ENCODE data around the gene AAGAB.

DNA sequence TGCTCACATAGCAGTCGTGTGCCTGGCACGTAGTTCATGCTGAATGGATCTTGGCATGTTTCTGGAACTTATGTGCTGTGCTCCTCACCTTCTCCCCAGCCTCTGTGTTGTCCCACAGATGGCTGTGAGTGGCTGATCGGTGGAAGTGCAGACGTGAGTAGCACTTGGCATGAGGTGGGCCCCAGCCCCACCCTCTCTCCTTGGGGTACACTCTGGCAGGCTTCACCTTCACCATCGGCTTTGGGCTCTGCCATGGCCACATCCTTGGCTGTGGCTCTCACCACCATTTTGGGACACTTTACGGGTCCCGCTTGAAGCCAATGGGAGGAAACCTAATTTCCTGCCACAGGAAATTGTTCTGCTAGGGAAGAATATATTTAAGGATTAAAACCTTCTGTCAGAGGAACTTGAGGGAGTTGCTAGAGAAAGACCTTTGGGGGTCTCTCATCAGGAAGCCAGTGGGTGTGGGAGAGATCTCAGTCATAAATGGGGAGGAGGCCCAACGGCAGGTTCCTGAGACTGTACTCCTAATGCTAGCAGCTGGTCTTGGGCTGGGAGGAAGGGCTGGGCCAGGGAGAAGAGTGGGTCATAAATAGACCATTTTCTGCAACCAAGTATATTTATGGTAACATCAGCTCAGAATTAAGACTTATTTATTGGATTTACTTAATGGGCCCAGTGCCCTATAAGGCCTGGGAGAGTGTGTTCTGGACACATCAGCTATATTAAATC lies 96.8 kb downstream of the AAGAB start:
- TF ChIP-seq, protein P1, sequence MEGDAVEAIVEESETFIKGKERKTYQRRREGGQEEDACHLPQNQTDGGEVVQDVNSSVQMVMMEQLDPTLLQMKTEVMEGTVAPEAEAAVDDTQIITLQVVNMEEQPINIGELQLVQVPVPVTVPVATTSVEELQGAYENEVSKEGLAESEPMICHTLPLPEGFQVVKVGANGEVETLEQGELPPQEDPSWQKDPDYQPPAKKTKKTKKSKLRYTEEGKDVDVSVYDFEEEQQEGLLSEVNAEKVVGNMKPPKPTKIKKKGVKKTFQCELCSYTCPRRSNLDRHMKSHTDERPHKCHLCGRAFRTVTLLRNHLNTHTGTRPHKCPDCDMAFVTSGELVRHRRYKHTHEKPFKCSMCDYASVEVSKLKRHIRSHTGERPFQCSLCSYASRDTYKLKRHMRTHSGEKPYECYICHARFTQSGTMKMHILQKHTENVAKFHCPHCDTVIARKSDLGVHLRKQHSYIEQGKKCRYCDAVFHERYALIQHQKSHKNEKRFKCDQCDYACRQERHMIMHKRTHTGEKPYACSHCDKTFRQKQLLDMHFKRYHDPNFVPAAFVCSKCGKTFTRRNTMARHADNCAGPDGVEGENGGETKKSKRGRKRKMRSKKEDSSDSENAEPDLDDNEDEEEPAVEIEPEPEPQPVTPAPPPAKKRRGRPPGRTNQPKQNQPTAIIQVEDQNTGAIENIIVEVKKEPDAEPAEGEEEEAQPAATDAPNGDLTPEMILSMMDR (conservative IDR thresholded peaks at IDR 0.05 in 1 of 2, IDR thresholded peaks at IDR 0.05 in 1 of 2; ENCODE audit: low read depth in 1 of 2, low read length in 2 of 2), result no peak
- TF ChIP-seq EZH2 (IDR thresholded peaks at IDR 0.05; ENCODE audit: low read length, missing control alignments), result no peak

Data from fibroblast of lung (primary cell).